Neural progenitor cell (in vitro differentiated cells): ENCODE data around the gene HSP90AB1.

Experiments used
- EZH2 ChIP-seq: fragments of 200-600 bp; sonication (generic); IDR thresholded peaks from 2 replicates; pipeline ENCODE4 v1.6.1; 2017; ENCODE audit warnings: antibody characterized with exemption, mild to moderate bottlenecking, moderate library complexity
- EZH2phosphoT487 ChIP-seq: fragments of 200-600 bp; sonication (generic); IDR thresholded peaks from 2 replicates; pipeline ENCODE4 v1.6.1; 2017; ENCODE audit warnings: antibody characterized with exemption
- TF ChIP-seq, protein P1 (sequence below): fragments of 200-600 bp; sonication (generic); IDR thresholded peaks from 2 replicates; pipeline ENCODE4 v1.5.1; 2017; ENCODE audit warnings: antibody characterized with exemption, mild to moderate bottlenecking

GRCh38 chr6:44238687-44239350 lies 8.1 kb upstream of the HSP90AB1 start:
- TF ChIP-seq EZH2 (no peak), EZH2phosphoT487 (no peak)
- TF ChIP-seq, protein P1, sequence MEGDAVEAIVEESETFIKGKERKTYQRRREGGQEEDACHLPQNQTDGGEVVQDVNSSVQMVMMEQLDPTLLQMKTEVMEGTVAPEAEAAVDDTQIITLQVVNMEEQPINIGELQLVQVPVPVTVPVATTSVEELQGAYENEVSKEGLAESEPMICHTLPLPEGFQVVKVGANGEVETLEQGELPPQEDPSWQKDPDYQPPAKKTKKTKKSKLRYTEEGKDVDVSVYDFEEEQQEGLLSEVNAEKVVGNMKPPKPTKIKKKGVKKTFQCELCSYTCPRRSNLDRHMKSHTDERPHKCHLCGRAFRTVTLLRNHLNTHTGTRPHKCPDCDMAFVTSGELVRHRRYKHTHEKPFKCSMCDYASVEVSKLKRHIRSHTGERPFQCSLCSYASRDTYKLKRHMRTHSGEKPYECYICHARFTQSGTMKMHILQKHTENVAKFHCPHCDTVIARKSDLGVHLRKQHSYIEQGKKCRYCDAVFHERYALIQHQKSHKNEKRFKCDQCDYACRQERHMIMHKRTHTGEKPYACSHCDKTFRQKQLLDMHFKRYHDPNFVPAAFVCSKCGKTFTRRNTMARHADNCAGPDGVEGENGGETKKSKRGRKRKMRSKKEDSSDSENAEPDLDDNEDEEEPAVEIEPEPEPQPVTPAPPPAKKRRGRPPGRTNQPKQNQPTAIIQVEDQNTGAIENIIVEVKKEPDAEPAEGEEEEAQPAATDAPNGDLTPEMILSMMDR = no peak
